OCI-LY1 (cell line): ENCODE measurements around the gene ZBTB6.

Source experiments
- CTCF ChIP-seq: fragments of 200-600 bp; sonication (generic), shearing (Covaris generic); IDR thresholded peaks from 2 replicates; pipeline ENCODE4 v1.5.1; 2017; ENCODE audit warnings: mild to moderate bottlenecking, antibody characterized with exemption, low read length, moderate library complexity, mixed read lengths
- EZH2 ChIP-seq: fragments of 200-600 bp; sonication (generic), shearing (Covaris generic); IDR thresholded peaks from 2 replicates; pipeline ENCODE4 v1.8.0; 2017; ENCODE audit warnings: borderline replicate concordance, mixed run types, mild to moderate bottlenecking, antibody characterized with exemption, low read length, moderate library complexity, mixed read lengths

DNA sequence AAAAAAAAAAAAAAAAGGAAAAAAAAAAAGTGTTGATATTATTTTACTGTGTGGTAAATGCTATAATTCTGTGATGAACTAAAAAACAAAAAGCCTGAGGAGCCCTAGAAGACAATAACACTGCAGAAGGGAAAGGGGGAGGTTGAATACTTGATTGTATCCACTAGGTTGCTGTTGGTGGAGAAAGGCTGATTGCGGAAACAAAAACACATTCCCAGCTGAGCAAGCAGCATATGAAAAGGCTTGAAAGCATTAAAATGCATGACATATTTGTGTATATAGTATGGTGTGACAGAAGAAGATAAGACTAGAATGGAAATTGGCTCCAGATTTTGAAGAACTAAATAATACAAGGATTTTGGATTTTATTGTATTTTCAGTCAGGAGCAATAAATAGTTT lies 36.6 kb upstream of the ZBTB6 start:
- TF ChIP-seq CTCF (no peak), EZH2 (no peak)
